WTC11 (cell line): ENCODE measurements around the gene CCDC34. TPM values are rescaled to one million over a fixed set of nuclear protein-coding genes. Genes with fewer than 3 reads are reported as not detected.

Experiments
- ATAC-seq: fragments of 200-7000 bp; cut with Tn5 transposase; 2 replicates; pipeline ENCODE4 v1.10.0; 2021; ENCODE audit warnings: mild to moderate bottlenecking, moderate library complexity
- CTCF ChIA-PET: fragments of 300-600 bp; sonication (Branson Sonifier 250); formaldehyde crosslinking; loops from one replicate; lab custom pipeline; 2021; ENCODE audit warnings: antibody characterized with exemption; lab: Charles Lee
- POLR2A ChIA-PET: fragments of 350-600 bp; sonication (Branson Sonifier 250); formaldehyde crosslinking; loops from one replicate; lab custom pipeline; 2021; ENCODE audit warnings: antibody characterized with exemption; lab: Charles Lee
- DNase-seq: peaks from one replicate; pipeline ENCODE4 v3.0.0; 2021; ENCODE audit warnings: low spot score
- H3K27ac Mint-ChIP-seq: 2 replicates; pipeline ENCODE4 v1.8.0; 2021; ENCODE audit warnings: mixed read lengths
- H3K27me3 Mint-ChIP-seq: 2 replicates; pipeline ENCODE4 v1.8.0; 2021; ENCODE audit warnings: low read depth, mild to moderate bottlenecking, moderate library complexity, mixed read lengths
- H3K36me3 Mint-ChIP-seq: 2 replicates; pipeline ENCODE4 v1.8.0; 2021; ENCODE audit warnings: mixed read lengths
- H3K4me1 Mint-ChIP-seq: 2 replicates; pipeline ENCODE4 v1.8.0; 2022; ENCODE audit warnings: mixed read lengths
- H3K4me3 Mint-ChIP-seq: 2 replicates; pipeline ENCODE4 v1.8.0; 2021; ENCODE audit warnings: mild to moderate bottlenecking, moderate library complexity, mixed read lengths
- H3K9me3 Mint-ChIP-seq: 2 replicates; pipeline ENCODE4 v1.8.0; 2021; ENCODE audit warnings: mixed read lengths
- ATF1 ChIP-seq: sonication (generic); formaldehyde crosslinking; IDR thresholded peaks from 2 replicates; pipeline ENCODE4 v1.8.1; 2023; ENCODE audit warnings: mild to moderate bottlenecking, moderate library complexity, missing genetic modification reagents
- CTCF ChIP-seq: fragments of 200-600 bp; IDR thresholded peaks from 2 replicates; pipeline ENCODE4 v1.8.0; 2022; ENCODE audit warnings: antibody characterized with exemption
- E2F5 ChIP-seq: sonication (generic); formaldehyde crosslinking; IDR thresholded peaks from 2 replicates; pipeline ENCODE4 v1.8.1; 2022; ENCODE audit warnings: mild to moderate bottlenecking, moderate library complexity, missing genetic modification reagents
- ESRRA ChIP-seq: sonication (generic); formaldehyde crosslinking; IDR thresholded peaks from 2 replicates; pipeline ENCODE4 v1.8.1; 2022; ENCODE audit warnings: mild to moderate bottlenecking, missing genetic modification reagents, borderline replicate concordance
- ETV6 ChIP-seq: sonication (generic); formaldehyde crosslinking; IDR thresholded peaks from 2 replicates; pipeline ENCODE4 v1.8.1; 2022; ENCODE audit warnings: mild to moderate bottlenecking, missing genetic modification reagents
- GTF2I ChIP-seq: fragments of 250-450 bp; sonication (Bioruptor Pico); conservative IDR thresholded peaks from 2 replicates; pipeline ENCODE4 v1.4.0; 2021; ENCODE audit warnings: mild to moderate bottlenecking
- NR2C2 ChIP-seq: sonication (generic); formaldehyde crosslinking; IDR thresholded peaks from 2 replicates; pipeline ENCODE4 v1.8.0; 2022; ENCODE audit warnings: mild to moderate bottlenecking, missing genetic modification reagents
- OVOL2 ChIP-seq: fragments of 250-450 bp; sonication (Bioruptor Pico); IDR thresholded peaks from 2 replicates; pipeline ENCODE4 v1.9.0; 2021; ENCODE audit warnings: mild to moderate bottlenecking, borderline replicate concordance
- RELA ChIP-seq: sonication (generic); formaldehyde crosslinking; IDR thresholded peaks from 2 replicates; pipeline ENCODE4 v1.8.1; 2022; ENCODE audit warnings: missing genetic modification reagents, mild to moderate bottlenecking, borderline replicate concordance
- SP1 ChIP-seq: sonication (generic); formaldehyde crosslinking; conservative IDR thresholded peaks from 2 replicates; pipeline ENCODE4 v1.8.1; 2022; ENCODE audit warnings: missing genetic modification reagents
- TCF7 ChIP-seq: sonication (generic); formaldehyde crosslinking; IDR thresholded peaks from 2 replicates; pipeline ENCODE4 v1.8.0; 2022; ENCODE audit warnings: mild to moderate bottlenecking, low read depth, missing genetic modification reagents, moderate library complexity
- TEAD4 ChIP-seq: sonication (generic); formaldehyde crosslinking; IDR thresholded peaks from 2 replicates; pipeline ENCODE4 v1.8.0; 2022; ENCODE audit warnings: mild to moderate bottlenecking, missing genetic modification reagents
- ZNF121 ChIP-seq: sonication (generic); formaldehyde crosslinking; IDR thresholded peaks from 2 replicates; pipeline ENCODE4 v1.8.0; 2023; ENCODE audit warnings: missing genetic modification reagents
- ZNF232 ChIP-seq: sonication (generic); formaldehyde crosslinking; IDR thresholded peaks from 2 replicates; pipeline ENCODE4 v1.8.0; 2022; ENCODE audit warnings: mild to moderate bottlenecking, missing genetic modification reagents
- ZNF671 ChIP-seq: fragments of 250-450 bp; sonication (Bioruptor Pico); IDR thresholded peaks from 2 replicates; pipeline ENCODE4 v1.8.0; 2021; ENCODE audit warnings: mild to moderate bottlenecking
- total RNA-seq: library from RNA; stranded (reverse); gene quantifications from 3 replicates; pipeline ENCODE4 v1.2.3, GENCODE V29; 2021
- TF ChIP-seq, protein P1 (sequence below): sonication (generic); formaldehyde crosslinking; IDR thresholded peaks from 2 replicates; pipeline ENCODE4 v1.8.1; 2022; ENCODE audit warnings: mild to moderate bottlenecking, missing genetic modification reagents, moderate library complexity, borderline replicate concordance
- TF ChIP-seq, protein P2 (sequence below): sonication (generic); formaldehyde crosslinking; IDR thresholded peaks from 2 replicates; pipeline ENCODE4 v1.8.1; 2023; ENCODE audit warnings: mild to moderate bottlenecking, missing genetic modification reagents, borderline replicate concordance
- TF ChIP-seq, protein P3 (sequence below): fragments of 250-450 bp; sonication (Bioruptor Pico); IDR thresholded peaks from 2 replicates; pipeline ENCODE4 v1.9.0; 2021; ENCODE audit warnings: mild to moderate bottlenecking
- TF ChIP-seq, protein P4 (sequence below): fragments of 250-450 bp; sonication (Bioruptor Pico); IDR thresholded peaks from 2 replicates; pipeline ENCODE4 v2.1.2; 2022; ENCODE audit warnings: mild to moderate bottlenecking, moderate library complexity

The CCDC34 gene
- total RNA-seq, 1 experiment from 2014 or later, result 23.7 TPM

DNA sequence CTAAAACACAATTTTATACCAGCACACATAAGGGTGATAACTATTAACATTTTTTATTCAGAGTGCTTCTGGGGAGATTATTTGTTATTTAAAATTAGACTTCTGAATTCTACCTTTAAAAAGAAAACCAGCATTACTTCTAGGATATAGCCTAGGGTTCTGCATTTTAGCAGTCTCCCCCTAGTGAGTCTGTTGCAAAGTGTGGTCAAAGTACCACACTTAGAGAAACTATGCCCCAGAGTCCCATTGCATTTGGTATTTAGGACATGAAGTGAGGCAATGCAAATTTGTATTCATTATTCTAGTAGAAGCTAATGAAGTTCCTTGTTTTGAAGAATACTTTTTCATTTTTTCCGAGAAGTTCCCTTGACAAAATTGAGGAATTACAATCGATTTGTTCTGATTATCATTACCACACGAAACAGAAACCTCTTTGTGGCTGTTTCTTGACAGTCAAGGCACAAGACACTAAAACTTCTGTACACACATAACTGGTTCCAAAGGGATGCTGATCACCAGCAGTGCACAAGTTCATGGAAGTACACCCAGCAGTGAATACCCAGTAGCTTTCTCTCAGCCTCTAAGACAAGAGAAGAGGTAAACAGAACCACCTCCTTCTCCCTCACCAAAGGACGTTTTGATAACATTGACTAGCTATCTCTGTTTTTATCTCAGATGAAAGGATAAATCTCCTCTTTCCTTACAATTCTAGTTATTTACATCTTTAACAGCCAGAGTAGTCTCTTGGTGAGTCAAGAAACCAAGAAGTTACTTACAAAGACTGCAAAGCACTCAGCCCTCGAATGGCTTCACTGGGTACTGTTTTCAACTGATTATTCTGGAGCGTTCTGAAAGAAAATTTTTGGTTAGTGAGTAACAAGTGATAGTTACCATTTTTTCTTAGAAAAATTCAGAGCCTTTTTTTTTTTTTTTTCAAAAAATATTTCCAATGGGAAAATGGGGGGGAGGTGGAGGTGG, 27.6 kb upstream of the CCDC34 start:
- Mint-ChIP-seq H3K4me3 (no peak overlapping the region), H3K4me1 (peaks cover 84% of the 10 kb centered on the region), H3K36me3 (peaks cover 5% of the 10 kb centered on the region; the same call in 1 of the 2 replicates), H3K27ac (peak overlapping the region; percentile 85), H3K9me3 (no peaks in the 10 kb centered on the region), H3K27me3 (no peaks in the 10 kb centered on the region)
- TF ChIP-seq TCF7 (CRISPR knock-in tag) (no peak), ZNF671 (no peak), ETV6 (CRISPR knock-in tag) (no peak), ESRRA (CRISPR knock-in tag) (no peak)
- TF ChIP-seq, protein P1, sequence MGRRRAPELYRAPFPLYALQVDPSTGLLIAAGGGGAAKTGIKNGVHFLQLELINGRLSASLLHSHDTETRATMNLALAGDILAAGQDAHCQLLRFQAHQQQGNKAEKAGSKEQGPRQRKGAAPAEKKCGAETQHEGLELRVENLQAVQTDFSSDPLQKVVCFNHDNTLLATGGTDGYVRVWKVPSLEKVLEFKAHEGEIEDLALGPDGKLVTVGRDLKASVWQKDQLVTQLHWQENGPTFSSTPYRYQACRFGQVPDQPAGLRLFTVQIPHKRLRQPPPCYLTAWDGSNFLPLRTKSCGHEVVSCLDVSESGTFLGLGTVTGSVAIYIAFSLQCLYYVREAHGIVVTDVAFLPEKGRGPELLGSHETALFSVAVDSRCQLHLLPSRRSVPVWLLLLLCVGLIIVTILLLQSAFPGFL (CRISPR knock-in tag), result no peak
- TF ChIP-seq, protein P2, sequence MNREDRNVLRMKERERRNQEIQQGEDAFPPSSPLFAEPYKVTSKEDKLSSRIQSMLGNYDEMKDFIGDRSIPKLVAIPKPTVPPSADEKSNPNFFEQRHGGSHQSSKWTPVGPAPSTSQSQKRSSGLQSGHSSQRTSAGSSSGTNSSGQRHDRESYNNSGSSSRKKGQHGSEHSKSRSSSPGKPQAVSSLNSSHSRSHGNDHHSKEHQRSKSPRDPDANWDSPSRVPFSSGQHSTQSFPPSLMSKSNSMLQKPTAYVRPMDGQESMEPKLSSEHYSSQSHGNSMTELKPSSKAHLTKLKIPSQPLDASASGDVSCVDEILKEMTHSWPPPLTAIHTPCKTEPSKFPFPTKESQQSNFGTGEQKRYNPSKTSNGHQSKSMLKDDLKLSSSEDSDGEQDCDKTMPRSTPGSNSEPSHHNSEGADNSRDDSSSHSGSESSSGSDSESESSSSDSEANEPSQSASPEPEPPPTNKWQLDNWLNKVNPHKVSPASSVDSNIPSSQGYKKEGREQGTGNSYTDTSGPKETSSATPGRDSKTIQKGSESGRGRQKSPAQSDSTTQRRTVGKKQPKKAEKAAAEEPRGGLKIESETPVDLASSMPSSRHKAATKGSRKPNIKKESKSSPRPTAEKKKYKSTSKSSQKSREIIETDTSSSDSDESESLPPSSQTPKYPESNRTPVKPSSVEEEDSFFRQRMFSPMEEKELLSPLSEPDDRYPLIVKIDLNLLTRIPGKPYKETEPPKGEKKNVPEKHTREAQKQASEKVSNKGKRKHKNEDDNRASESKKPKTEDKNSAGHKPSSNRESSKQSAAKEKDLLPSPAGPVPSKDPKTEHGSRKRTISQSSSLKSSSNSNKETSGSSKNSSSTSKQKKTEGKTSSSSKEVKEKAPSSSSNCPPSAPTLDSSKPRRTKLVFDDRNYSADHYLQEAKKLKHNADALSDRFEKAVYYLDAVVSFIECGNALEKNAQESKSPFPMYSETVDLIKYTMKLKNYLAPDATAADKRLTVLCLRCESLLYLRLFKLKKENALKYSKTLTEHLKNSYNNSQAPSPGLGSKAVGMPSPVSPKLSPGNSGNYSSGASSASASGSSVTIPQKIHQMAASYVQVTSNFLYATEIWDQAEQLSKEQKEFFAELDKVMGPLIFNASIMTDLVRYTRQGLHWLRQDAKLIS (CRISPR knock-in tag), result no peak
- peak; percentile 55 for ATAC-seq
- CTCF ChIA-PET, result interaction anchor here (0.9 to 1.2 kb wide), 3 partner anchors 10 to 95 kb away, joined by 3 to 5 read pairs (median 3); no protein-coding TSS in a partner anchor
- POLR2A ChIA-PET, result no interaction called here
- DNase-seq, result no peak

DNA sequence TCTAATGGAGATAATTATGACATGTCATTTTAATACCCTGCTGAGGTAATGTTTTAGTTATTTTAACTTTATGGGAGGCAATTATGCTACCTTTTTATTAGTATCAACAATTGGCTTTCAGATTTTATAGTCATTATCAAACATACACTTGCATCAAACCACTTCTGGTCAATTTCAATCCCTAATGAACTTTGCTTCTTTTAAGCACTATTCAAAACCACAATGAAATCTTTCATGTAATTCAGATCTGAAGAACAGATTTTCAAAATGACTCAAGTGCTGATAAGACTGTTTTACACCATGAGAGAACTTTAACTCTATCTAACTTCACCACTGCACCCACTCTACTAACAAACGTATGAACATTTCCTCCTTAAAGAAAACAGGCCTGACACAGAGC, 25.9 kb upstream of the CCDC34 start:
- POLR2A ChIA-PET, result no interaction called here
- DNase-seq, result no peak
- no peak for ATAC-seq
- H3K9me3 Mint-ChIP-seq, result no peaks in the 10 kb centered on the region
- H3K36me3 Mint-ChIP-seq, result peaks cover 18% of the 10 kb centered on the region
- H3K27me3 Mint-ChIP-seq, result no peaks in the 10 kb centered on the region
- CTCF ChIA-PET, result no interaction called here
- no peak for TF ChIP-seq CTCF
- no peak for TF ChIP-seq ESRRA (CRISPR knock-in tag)
- no peak for TF ChIP-seq TEAD4 (CRISPR knock-in tag)
- no peak for TF ChIP-seq ZNF232 (CRISPR knock-in tag)
- TF ChIP-seq, protein P3, sequence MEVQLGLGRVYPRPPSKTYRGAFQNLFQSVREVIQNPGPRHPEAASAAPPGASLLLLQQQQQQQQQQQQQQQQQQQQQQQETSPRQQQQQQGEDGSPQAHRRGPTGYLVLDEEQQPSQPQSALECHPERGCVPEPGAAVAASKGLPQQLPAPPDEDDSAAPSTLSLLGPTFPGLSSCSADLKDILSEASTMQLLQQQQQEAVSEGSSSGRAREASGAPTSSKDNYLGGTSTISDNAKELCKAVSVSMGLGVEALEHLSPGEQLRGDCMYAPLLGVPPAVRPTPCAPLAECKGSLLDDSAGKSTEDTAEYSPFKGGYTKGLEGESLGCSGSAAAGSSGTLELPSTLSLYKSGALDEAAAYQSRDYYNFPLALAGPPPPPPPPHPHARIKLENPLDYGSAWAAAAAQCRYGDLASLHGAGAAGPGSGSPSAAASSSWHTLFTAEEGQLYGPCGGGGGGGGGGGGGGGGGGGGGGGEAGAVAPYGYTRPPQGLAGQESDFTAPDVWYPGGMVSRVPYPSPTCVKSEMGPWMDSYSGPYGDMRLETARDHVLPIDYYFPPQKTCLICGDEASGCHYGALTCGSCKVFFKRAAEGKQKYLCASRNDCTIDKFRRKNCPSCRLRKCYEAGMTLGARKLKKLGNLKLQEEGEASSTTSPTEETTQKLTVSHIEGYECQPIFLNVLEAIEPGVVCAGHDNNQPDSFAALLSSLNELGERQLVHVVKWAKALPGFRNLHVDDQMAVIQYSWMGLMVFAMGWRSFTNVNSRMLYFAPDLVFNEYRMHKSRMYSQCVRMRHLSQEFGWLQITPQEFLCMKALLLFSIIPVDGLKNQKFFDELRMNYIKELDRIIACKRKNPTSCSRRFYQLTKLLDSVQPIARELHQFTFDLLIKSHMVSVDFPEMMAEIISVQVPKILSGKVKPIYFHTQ (CRISPR knock-in tag), result no peak
- no peak for TF ChIP-seq RELA (CRISPR knock-in tag)
- TF ChIP-seq, protein P4, sequence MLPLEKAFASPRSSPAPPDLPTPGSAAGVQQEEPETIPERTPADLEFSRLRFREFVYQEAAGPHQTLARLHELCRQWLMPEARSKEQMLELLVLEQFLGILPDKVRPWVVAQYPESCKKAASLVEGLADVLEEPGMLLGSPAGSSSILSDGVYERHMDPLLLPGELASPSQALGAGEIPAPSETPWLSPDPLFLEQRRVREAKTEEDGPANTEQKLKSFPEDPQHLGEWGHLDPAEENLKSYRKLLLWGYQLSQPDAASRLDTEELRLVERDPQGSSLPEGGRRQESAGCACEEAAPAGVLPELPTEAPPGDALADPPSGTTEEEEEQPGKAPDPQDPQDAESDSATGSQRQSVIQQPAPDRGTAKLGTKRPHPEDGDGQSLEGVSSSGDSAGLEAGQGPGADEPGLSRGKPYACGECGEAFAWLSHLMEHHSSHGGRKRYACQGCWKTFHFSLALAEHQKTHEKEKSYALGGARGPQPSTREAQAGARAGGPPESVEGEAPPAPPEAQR (CRISPR knock-in tag), result no peak
- no peak for TF ChIP-seq TCF7 (CRISPR knock-in tag)
- TF ChIP-seq E2F5 (CRISPR knock-in tag), result no peak
- no peak for TF ChIP-seq SP1 (CRISPR knock-in tag)
- no peak for TF ChIP-seq ZNF121 (CRISPR knock-in tag)
- TF ChIP-seq ATF1 (CRISPR knock-in tag), result no peak
- TF ChIP-seq OVOL2, result no peak
- TF ChIP-seq GTF2I (CRISPR knock-in tag), result no peak
- TF ChIP-seq NR2C2, result no peak
- H3K4me1 Mint-ChIP-seq, result peaks cover 69% of the 10 kb centered on the region
- H3K4me3 Mint-ChIP-seq, result no peak overlapping the region
- peak overlapping the region; percentile 47 for H3K27ac Mint-ChIP-seq
